Ascending aorta (tissue), 2 donors: Measurements from ENCODE around the gene GSTK1. TPM values are rescaled to one million over a fixed set of nuclear protein-coding genes. Genes with fewer than 3 reads are reported as not detected.

Experiments
- DNase-seq, 2 donors: peaks; one replicate each; pipeline ENCODE4 v3.0.0-alpha.2; 2019; ENCODE audit warnings: low spot score in 2 of 2
- H3K27ac ChIP-seq, 2 donors: fragments of 200-600 bp; sonication (generic); one replicate each; pipeline ENCODE4 v1.5.1; 2016 to 2017; ENCODE audit warnings: mild to moderate bottlenecking in 1 of 2
- H3K27me3 ChIP-seq: fragments of 200-600 bp; sonication (generic); one replicate; pipeline ENCODE4 v1.5.1; 2017
- H3K36me3 ChIP-seq, 2 donors: fragments of 200-600 bp; sonication (generic); one replicate each; pipeline ENCODE4 v1.5.1; 2016
- H3K4me1 ChIP-seq, 2 donors: fragments of 200-600 bp; sonication (generic); one replicate each; pipeline ENCODE4 v1.5.1; 2016 to 2017; ENCODE audit warnings: mild to moderate bottlenecking in 1 of 2
- H3K4me3 ChIP-seq, 2 donors: fragments of 200-600 bp; sonication (generic); one replicate each; pipeline ENCODE4 v1.5.1; 2016 to 2017; ENCODE audit warnings: mild to moderate bottlenecking in 1 of 2
- H3K9me3 ChIP-seq, 2 donors: fragments of 200-600 bp; sonication (generic); one replicate each; pipeline ENCODE4 v1.5.1; 2016
- intact Hi-C: fragments of 100-400 bp; cut with DNase I; formaldehyde crosslinking; loops from one replicate; pipeline ENCODE4 v1.15.1; 2023
- total RNA-seq: library from RNA; depleted of rRNA; stranded (reverse); fragments of >200 nt; gene quantifications from one replicate; pipeline ENCODE4 v1.1.0, GENCODE V29; 2016
- TF ChIP-seq, protein P1 (sequence below), 3 experiments: fragments of 200-600 bp in 2 of 3; fragments of 450-650 bp in 1 of 3; sonication (generic) in 2 of 3; IDR thresholded peaks; one replicate each; pipeline ENCODE4 v1.5.1; 2016 to 2019; ENCODE audit warnings: antibody characterized with exemption in 3 of 3, mild to moderate bottlenecking in 1 of 3, moderate library complexity in 1 of 3

Gene GSTK1
- total RNA-seq, 1 donor from 2014 or later, result 174 TPM

DNA sequence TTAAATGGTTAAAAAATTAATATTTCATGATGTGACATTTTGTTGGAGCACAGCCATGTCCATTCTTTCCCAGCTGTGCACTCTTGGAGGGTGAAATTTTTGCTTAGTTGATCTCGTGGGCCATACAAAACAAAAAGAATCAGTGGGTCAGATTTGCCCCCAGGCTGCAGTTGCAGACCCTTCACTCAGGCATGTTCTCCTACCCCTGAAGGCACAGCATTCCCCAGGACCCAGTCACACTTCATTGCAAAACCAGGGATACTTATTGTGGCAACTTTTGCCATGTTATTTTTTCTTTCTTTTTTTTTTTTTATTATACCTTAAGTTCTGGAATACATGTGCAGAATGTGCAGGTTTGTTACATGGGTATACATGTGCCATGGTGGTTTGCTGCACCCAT lies 35.4 kb upstream of the GSTK1 start:
- Histone ChIP-seq H3K4me1 (no peaks in the 10 kb centered on the region), H3K27me3 (no peaks in the 10 kb centered on the region), H3K36me3 (no peaks in the 10 kb centered on the region), H3K9me3 (no peaks in the 10 kb centered on the region), H3K4me3 (no peak overlapping the region), H3K27ac (no peak overlapping the region)
- intact Hi-C loops, result no loop called here
- no peak for DNase-seq
- TF ChIP-seq, protein P1, sequence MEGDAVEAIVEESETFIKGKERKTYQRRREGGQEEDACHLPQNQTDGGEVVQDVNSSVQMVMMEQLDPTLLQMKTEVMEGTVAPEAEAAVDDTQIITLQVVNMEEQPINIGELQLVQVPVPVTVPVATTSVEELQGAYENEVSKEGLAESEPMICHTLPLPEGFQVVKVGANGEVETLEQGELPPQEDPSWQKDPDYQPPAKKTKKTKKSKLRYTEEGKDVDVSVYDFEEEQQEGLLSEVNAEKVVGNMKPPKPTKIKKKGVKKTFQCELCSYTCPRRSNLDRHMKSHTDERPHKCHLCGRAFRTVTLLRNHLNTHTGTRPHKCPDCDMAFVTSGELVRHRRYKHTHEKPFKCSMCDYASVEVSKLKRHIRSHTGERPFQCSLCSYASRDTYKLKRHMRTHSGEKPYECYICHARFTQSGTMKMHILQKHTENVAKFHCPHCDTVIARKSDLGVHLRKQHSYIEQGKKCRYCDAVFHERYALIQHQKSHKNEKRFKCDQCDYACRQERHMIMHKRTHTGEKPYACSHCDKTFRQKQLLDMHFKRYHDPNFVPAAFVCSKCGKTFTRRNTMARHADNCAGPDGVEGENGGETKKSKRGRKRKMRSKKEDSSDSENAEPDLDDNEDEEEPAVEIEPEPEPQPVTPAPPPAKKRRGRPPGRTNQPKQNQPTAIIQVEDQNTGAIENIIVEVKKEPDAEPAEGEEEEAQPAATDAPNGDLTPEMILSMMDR (IDR thresholded peaks at IDR 0.05), result no peak

DNA sequence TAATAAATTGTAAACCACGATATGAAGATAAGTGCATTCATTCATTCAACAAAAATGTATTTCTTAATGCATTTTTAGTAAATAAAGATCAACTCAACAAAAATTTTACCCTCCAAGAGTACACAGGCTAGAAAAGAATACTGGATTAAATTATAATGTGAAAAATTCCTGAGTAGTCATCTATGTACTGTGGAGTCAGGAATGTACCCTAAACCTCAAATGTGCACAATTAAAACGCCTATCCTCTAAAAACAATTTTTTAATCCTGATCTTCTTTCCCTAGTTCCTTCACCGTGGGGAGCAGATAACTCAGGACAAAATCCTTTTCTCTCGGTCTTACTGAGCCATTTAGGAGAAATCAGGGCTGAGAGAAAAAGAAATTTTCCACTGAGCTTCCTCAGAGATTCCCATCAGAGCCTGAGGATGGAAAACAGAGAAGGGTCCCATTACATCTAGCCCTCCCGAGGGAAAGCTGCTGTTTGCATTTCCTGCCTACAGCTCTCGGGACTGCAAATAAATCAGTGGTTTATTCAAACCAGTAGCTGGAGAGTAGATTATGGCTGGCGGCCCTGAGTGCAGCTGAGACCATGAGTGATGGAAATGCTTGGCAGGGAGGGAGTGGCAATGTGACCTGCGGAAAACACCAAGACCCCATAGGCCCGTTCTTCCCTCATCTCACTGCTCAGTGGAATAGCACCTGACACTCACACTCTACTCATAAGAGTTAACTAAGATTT lies 34.0 kb upstream of the GSTK1 start:
- intact Hi-C loops, result no loop called here
- Histone ChIP-seq H3K9me3 (no peaks in the 10 kb centered on the region), H3K4me3 (no peak overlapping the region), H3K4me1 (no peaks in the 10 kb centered on the region), H3K36me3 (no peaks in the 10 kb centered on the region), H3K27me3 (no peaks in the 10 kb centered on the region), H3K27ac (no peak overlapping the region)
- DNase-seq, result no peak
- TF ChIP-seq, protein P1 (IDR thresholded peaks at IDR 0.05), result no peak

DNA sequence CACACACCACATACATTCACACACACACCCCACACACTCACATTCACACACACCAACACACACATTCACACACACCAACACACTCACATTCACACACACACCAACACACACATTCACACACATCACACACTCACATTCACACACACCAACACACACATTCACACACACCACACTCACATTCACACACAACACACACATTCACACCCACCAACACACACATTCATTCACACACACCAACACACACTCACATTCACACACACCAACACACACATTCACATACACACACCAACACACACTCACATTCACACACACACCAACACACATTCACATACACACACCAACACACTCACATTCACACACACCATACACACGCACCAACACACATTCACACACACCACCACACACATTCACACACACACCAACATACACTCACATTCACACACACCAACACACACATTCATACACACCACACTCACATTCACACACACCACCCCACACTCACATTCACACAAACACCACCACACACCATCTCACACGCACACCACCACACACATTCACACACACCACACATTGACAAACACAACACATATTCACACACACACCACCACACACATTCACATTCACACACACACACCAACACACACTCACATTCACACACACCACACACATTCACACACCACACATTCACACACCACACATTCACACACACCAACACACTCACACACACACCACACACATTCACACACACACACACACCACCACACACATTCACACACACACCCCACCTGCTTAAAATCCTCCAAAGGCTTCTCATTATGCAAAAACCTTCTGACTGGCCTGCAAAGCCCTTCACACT lies 32.4 kb upstream of the GSTK1 start:
- H3K4me3 ChIP-seq, result no peak overlapping the region
- no peaks in the 10 kb centered on the region for H3K36me3 ChIP-seq
- no peaks in the 10 kb centered on the region for H3K9me3 ChIP-seq
- H3K27ac ChIP-seq, result no peak overlapping the region
- H3K27me3 ChIP-seq, result no peaks in the 10 kb centered on the region
- no peak for DNase-seq
- intact Hi-C loops, result no loop called here
- no peaks in the 10 kb centered on the region for H3K4me1 ChIP-seq
- TF ChIP-seq, protein P1 (IDR thresholded peaks at IDR 0.05), result no peak

DNA sequence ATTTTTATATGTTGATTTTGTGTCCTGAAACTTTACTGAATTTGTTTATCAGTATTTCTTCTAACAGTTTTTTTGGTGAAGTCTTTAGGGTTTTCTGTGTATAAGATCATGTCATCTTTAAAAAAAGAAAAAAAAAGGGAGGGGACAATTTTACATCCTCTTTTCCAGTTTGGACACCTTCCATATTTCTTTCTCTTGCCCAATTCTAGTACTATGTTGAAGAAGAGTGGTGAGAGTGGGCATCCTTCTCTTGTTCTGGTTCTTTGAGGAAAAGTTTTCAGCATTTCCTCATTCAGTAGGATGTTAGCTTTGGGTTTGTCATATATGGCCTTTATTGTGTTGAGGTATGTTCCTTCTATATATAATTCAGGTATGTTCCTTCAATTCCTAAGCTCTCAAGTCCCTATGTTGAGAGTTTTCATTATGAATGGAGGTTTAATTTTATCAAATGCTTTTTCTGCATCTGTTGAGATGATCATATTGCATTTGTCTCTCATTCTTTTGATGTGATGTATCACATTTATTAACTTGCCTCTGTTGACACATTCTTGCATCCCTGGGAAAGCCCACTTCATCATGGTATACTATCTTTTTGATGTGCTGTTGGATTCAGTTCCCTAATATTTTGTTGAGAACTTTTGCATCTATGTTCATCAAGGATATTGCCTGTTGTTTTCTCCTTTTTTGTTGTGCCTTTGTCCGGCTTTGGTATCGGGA lies 29.3 kb upstream of the GSTK1 start:
- TF ChIP-seq, protein P1 (IDR thresholded peaks at IDR 0.05), result no peak
- H3K9me3 ChIP-seq, result no peaks in the 10 kb centered on the region
- intact Hi-C loops, result no loop called here
- H3K36me3 ChIP-seq, result no peaks in the 10 kb centered on the region
- DNase-seq, result no peak
- no peaks in the 10 kb centered on the region for H3K4me1 ChIP-seq
- H3K4me3 ChIP-seq, result no peak overlapping the region
- no peaks in the 10 kb centered on the region for H3K27me3 ChIP-seq
- no peak overlapping the region for H3K27ac ChIP-seq

DNA sequence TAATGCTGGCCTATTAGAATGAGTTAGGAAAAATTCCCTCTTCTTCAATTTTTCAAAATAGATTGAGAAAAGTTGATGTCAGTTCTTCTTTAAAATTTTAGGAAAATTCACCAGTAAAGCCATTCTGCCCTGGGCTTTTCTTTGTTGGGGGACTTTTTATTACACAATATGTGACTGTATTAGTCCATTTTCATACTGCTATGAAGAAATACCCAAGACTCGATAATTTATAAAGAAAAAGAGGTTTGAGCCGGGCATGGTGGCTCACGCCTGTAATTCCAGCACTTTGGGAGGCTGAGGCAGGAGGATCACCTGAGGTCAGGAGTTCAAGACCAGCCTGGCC lies 28.7 kb upstream of the GSTK1 start:
- DNase-seq, result no peak
- no peak overlapping the region for H3K27ac ChIP-seq
- no peak overlapping the region for H3K4me3 ChIP-seq
- H3K9me3 ChIP-seq, result no peaks in the 10 kb centered on the region
- H3K4me1 ChIP-seq, result no peaks in the 10 kb centered on the region
- H3K36me3 ChIP-seq, result no peaks in the 10 kb centered on the region
- intact Hi-C loops, result no loop called here
- H3K27me3 ChIP-seq, result no peaks in the 10 kb centered on the region
- TF ChIP-seq, protein P1 (IDR thresholded peaks at IDR 0.05), result no peak
